HG03558 (cell line): ENCODE data around the gene IGF1.

Source experiments
- ATAC-seq: cut with Tn5 transposase; IDR thresholded peaks from one replicate; pipeline ENCODE4 v1.9.1; 2021; ENCODE audit warnings: moderate number of reproducible peaks; ENCODE audit not compliant: unreplicated experiment; ENCODE audit errors: extremely low read depth

IGF1 gene

DNA sequence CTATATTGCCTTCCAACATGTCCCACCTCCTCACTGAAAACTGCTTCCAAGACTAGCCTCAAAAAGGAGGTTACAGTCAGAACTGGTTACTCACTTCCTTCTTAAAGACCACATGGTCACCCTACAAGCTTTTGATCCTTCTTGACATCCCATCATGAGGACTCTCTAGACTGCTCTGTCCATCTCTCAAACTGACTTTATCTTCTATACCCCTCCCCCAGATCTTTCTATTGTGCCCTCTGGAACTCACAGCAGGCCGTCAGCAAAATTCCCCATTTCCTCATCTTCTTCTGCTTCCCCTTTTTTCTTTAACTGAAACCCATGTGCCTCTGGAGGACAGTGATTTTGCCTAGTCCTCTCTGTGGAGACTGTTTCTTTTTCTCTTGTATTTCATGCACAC lies 18.1 kb upstream of the IGF1 start:
- no peak for ATAC-seq

DNA sequence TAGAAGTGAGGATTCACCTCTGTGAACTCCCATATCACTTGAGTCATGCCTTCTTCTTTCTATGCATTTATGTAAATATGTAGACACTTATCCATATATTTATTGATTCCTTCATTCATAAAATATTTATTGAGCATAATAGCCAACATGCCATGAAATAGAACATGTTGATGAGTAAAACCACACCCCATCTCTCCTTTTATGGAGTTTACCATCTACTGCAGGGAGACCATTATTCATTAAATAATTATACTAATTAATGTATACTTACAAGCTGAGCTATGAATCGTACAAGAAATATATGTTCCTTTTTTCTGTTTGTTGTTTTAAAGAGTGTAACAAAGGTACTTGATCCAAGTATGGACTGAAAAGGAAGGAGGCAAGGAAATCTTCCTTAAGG lies 17.4 kb upstream of the IGF1 start:
- ATAC-seq, result no peak

DNA sequence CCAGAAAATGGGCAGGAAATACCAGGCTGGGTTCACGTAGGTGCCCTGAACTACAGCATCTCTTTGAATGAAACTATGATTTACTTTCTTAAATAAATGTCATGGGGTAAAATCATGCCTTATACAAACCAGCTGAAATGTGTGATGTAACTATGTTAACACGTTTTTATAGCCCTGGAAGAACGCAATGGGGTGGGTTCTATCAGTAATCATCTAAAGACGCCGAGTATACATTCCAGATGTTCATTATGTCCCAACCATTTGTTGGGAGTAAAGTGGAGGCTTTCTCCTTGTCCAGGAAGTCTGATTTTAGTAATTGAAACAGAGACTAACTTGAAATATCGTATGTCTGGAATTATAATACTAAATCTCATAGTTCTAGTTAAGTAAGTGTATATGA lies 16.2 kb upstream of the IGF1 start:
- ATAC-seq, result no peak

DNA sequence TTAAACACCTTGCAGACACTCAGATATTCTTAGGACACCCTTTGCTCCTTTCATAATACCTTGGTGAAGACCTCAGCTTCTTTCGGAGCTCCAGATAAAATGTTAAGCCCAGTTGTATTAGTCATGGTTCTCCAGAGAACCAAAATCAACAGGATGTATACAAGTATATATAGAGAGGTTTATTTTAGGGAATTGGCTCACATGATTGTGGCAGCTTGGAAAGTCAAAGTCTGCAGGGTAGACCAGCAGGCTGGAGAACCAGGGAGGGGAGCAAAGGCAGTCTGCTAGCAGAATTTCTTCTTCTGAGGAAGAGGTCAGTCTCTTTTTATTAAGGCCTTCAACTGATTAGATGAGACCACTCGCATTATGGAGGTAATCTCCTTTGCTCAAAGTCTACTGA lies 6.9 kb upstream of the IGF1 start:
- ATAC-seq, result no peak

DNA sequence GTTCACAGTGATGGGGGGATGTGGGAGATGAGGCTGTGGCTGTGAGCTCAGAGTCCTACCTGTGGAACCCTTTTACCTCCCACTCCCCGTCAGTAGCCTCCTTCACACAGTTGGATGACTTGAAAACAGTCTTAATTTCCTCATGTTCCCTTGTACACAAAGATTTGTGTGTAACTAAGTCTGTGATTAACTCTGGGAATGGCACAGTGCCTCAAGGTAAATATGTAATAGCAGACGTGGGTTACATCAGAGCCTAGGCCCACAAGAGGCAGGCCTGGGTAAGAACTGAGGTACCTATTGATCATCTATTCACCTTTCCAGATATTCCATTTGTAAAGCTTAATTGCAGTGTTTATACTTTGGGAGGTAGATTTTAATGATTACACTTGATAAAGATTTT lies 5.8 kb upstream of the IGF1 start:
- no peak for ATAC-seq

DNA sequence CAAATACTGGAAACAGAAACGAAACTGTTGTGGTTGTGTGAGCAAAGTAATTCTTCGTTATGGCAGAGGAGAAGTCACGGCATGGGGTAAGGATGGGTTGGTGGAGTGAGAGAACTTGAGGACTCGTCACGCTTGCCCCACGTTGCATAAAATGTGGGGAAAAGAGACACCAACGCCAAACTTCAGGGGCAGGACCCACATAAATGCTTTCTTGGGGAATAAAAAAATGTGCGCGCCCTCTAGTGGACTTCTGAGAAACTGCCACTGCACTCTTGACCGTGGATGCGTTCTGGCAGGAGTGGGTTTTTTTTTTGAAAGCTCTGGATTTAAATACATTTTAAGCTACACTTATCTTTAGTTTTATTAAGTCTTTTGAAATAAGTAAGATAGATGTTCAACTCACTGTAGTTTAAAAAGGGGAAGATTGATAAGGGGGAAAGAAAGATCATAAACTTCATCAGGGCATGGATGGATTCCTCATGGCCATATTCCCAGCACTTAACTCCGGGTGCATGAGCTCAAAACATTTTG lies 4.1 kb upstream of the IGF1 start:
- ATAC-seq, result peak; percentile 26

DNA sequence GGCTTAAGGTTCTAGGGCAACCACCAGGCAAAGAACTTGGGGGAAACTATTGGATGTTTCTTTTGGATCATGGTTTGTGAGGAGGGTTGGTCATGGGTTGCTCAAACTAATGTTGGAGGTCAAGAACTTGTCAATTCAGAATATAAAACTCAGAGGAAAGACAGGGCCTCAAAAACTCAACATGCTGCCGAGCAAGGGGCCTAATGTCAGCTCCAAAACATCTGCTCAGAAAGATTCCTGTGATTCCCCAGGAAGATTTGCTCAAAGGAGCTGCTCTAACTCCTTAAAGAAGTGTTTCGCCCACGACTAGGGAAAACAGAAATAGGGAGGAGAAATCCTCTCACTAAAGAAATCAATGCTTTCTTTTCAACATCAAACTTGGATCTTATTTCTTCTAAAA lies 3.7 kb upstream of the IGF1 start:
- ATAC-seq, result no peak

DNA sequence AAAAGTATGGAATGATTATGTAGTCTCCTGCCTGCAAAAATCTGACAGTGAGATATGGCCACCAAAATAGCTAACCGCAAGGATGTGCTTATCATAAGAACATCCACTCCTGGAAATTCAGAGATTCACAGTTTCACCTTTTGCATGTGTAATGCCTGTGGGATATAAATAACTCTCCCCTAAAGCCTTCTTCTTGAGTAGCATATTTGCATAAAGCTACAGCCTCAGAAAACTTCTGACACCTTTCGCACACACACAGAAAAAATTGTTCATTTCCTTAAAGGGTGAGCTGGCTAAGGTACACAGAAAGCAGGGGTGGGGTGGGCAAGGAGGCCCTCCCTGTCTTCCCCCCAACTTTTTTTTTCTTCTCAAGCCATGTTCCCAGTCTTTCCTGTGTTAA lies 3.1 kb upstream of the IGF1 start:
- no peak for ATAC-seq

DNA sequence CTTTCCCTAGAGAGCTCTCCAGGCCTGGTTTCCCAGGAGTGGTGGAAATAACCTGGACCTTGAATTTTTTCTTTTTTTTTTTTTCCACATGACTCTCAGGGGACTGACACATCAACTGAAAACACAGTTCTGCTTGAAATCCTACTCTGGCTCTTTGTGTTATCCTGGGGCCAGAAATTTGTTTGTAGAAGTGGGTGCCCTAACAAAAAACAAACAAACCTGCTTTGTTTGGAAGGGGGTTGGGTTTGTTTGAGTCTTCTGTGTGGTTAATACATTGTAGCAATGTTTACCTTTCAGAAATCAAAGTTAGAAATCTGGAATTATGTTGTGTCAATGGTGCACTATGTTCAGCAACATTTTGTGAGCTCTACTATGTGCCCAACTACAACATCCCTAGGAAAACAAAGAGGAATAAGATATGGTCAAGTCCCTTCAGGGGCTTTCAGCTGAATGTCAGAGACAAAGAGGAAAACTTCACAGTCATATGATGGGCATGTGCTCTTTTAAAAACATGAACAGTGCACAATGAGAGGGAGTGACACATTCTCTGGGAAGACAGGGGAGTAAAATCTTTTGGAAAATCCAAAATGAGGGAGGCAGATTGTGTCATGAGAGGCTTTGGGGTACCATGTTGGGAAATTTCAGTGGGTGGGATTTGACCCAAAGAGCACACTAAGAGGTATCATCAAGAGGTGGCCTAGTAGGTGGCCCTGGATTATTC lies 1.5 kb upstream of the IGF1 start:
- no peak for ATAC-seq

DNA sequence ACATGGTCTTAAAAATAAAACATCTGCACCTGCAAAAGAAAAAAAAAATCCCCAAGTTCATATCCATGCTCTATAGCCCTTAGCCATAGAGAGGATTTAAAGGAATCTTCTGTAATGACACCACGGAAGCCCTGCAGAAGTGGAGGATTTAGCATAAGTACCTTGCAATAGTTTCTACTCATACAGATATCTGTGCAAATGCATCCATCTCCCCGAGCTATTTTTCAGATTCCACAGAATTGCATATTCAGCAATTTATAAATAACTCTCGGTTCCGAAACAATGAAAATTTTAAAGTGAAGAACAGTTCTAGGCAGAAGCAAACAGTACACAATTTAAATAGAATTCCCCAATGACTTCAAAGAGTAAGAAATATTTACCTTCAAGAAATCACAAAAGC lies 424 bp downstream of the IGF1 start:
- no peak for ATAC-seq

DNA sequence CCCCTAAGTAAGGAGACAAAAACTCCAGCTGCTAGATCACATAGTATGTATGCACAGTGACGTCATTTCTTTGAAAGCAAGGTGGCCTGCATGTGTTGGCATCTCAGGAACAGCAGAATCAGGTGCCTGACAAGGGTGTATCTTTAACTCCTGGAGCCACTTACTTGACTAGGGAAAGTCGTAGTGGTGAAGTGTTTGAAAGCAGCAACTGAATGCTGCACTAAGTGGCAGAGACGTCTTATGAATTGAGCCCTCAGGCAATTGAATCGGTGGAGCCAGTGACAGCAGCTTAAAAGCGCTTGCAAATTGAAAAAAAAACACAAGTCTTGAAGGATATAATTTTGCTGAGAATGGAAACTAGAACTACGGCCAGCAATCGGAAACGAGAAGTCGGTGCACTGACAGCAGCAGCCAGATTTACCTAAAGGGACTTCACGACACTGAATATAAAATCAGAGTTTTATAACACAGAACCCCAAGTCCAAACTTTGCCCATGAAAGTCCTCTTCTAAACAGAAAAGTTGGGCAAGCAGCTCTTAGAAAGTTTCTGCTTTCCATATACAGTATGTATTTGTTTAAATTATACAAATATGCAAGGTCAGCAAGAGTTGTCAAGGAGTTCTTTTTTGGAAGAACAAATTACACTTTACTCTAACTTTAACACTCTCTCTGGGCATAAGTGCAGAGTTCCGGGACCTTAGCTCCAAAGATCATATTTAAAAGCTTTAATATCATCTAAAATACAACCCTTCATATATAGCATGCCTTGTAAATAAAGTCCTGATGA lies 1.1 kb downstream of the IGF1 start:
- ATAC-seq, result peak; percentile 12

DNA sequence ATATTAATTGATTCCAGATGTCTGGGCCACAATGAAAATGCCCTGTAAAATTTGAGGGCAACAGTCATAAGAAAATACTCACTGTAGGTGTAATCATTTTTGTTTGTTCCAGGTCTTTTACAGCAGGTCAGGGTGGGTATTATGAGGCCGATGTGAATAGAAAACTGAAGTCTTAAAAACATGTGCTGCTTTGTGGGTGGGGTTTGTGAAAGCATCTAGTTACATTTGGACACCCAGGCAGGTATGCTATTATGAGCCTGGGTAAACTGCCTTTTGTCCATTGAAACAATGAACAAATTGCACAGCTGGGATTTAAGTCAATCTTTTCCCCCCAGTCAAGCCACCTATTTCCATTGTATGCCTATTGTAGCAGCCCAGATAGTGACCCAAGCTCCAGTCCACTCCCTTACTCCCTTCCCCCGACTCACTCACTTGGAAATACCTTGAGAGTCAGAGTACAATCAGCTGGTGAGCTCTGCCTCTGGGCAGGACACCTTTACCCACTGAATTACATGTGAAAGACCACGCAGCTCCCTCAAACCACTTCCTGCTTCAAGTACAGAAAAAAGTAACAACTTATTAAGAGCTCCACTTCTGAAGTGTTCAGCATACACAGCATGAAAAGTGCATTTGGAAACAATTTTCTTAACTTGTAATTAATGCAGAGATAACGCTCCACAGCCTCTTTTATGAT lies 1.8 kb downstream of the IGF1 start:
- peak; percentile 50 for ATAC-seq

DNA sequence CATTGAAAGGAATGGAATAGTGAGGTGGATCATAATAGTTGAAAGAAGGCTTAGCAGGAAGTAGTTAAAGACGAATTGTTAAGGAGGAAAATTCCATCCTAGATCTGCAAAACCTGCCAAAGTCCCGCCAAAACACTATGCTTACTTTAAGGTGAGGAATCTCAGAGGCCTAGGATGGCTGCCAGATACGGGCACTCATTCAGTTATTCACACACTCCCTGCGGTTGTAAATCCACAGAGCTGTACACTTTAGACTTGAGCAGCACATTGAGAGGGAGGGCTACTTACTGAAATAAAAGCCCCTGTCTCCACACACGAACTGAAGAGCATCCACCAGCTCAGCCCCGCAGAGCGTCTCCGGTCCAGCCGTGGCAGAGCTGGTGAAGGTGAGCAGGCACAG lies 5.0 kb downstream of the IGF1 start:
- ATAC-seq, result no peak

DNA sequence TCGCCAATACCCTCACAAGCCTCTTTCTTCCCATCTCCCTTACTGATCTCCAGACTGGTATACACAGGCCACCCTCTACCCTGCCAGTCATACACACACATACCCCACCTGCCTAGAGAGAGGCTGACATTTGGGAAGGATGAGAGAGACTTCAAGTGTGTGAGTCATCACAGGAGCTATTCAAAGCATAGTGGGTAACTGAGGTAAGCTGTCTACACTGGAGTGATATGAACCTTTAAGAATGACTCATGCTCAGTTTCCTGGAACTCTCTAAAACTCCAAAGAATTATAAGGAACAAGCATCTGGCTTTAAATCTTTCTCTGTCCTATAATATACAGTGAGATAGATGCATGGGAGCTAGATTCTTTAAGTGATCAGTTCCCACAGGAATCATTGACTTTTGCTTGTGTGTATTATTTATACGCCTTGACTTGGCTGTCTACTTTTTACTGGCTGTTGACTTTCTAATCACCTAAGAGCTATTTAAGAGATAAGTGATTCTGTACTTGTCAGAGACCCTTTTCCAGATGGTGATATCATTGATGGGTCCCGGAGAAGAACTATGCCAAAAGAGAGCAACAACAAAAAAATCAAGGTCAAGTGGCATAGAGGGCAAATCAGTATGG lies 5.8 kb downstream of the IGF1 start:
- ATAC-seq, result no peak

DNA sequence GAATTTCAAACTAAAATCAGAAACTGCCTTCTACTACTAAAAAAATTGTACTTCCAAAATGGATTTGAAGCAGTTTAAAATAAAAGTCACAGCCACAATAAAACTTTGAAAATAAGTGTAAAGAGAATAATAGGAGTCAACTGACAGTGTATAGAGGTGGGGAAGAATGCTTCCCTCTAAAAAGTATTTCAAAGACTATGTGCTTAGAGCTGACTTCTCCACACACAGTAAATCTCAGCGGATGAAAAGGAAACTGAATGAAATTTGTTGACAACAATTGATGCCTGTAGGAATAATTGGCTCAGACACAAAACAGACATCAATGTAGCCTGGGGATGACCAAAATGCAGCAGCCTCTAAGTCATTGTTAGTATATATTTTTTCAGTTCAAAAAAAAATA lies 7.9 kb downstream of the IGF1 start:
- ATAC-seq, result no peak

DNA sequence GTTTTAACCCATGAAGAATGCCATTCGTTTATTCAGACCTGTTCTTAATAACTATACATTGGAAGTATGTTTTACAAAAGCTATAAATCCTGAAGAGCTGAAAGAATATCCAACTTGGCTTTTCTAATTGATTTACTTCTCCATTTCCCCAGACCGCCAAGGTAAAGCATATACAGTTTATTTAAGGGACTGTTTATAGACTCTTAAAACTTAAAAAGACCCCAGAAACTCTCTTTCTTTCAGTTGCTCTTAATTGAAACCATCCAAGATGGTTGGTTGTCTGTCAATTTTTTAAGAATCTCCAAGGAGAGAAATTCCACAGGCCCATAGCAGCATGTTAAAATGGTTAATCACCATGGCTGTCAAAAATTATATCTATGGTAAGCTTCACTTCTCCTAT lies 8.8 kb downstream of the IGF1 start:
- no peak for ATAC-seq

DNA sequence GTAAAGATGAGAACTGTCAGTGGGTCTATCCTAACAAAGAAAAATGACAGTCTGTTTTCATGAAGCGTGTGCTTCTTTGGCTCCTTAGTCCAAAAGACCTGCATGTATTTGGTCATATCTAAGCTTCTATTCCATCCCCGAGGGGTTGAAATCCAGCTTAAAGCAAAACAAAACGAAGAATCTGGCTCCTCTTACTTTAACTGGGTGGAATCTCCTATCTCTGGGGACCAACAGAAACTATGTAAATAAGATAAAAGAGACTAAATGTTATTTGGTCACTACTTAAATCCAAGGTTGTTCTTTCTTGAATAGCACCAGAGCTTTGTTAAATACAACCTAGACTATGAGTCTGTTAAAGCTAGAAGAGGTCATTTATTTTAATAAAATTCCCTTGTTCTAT lies 9.4 kb downstream of the IGF1 start:
- ATAC-seq, result no peak

DNA sequence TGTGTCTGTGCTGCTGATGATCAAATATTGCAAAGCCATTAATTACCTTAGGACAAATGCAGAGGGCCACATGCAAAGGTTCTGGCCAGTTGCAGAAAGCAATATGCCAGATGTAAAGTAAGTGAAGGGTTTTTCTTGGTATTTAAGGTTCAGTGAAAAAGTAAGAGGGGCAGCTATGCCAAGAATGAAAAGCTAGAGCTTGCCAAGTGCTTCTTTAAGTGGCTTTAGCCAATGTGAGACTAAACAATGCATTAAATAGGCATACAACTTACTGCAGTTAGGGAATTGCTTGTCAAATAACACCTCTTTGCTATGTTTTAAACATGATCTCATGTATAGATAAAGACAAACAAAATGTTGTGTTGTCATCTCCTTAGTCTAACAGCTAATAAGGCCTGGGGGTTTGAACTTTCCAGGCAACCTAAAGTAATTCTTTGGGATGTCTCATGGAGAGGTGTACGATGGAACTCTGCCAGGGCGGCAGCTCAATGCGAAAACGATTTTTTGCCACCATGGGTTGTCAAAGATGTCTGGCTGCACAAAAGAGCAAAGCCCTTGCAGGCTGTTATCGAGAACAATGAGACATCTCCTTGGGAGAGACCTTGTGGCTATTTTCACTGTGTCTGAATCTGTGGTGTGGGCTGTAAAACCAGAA lies 12.0 kb downstream of the IGF1 start:
- ATAC-seq, result no peak

DNA sequence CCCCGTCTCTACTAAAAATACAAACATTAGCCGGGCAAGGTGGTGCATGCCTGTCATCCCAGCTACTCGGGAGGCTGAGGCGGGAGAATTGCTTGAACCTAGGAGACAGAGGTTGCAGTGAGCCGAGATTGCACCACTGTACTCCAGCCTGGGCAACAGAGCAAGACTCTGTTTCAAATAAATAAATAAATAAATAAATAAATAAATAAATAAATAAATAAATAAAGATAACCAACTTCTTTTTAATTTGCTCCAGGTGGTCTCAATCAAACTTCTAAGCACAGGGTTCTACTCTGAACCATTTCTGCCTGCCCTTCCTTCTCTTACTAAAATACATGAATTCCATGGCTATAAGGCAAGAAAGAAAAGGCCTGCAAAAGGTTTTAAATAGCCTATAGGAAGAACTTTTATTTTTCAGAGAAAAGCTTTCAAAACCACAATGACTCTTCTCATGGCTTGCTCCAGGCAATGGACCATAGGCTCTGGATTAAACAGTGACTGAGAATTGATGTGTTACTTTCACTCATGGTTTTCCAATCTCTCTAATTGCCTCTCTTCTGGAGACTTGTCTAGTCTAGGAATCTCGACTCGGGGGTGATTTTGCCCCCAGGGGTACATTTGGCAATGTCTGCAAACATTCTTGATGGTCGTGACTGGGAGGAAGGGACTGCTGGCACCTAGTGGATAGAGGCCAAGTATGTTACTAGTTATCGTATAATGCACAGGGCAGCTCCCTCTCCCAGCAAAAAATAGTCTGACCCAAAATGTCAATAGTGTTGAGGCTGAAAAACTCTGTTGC lies 14.4 kb downstream of the IGF1 start:
- no peak for ATAC-seq
